Tibial nerve (tissue), 4 donors: Measurements from ENCODE around the gene ERLEC1. TPM values are rescaled to one million over a fixed set of nuclear protein-coding genes. Genes with fewer than 3 reads are reported as not detected.

Experiments
- DNase-seq, 2 donors: peaks; one replicate each; pipeline ENCODE4 v3.0.0-alpha.2; 2019; ENCODE audit warnings: low spot score in 2 of 2
- H3K27ac ChIP-seq, 4 donors: fragments of 200-600 bp; sonication (generic) in 3 of 4; one replicate each; pipeline ENCODE4 v1.5.1; 2017 to 2019; ENCODE audit warnings: mild to moderate bottlenecking in 1 of 4
- H3K27me3 ChIP-seq, 2 donors: fragments of 200-600 bp; sonication (generic) in 1 of 2; one replicate each; pipeline versions ENCODE4 v1.5.1 to v1.6.0; 2017 to 2019
- H3K36me3 ChIP-seq, 3 donors: fragments of 200-600 bp; sonication (generic); one replicate each; pipeline ENCODE4 v1.5.1; 2018 to 2019
- H3K4me1 ChIP-seq, 4 donors: fragments of 200-600 bp; sonication (generic) in 3 of 4; one replicate each; pipeline ENCODE4 v1.5.1; 2017 to 2019
- H3K4me3 ChIP-seq, 4 donors: fragments of 200-600 bp; sonication (generic) in 3 of 4; one replicate each; pipeline ENCODE4 v1.5.1; 2017 to 2019; ENCODE audit warnings: mild to moderate bottlenecking in 1 of 4, moderate library complexity in 1 of 4
- H3K9me3 ChIP-seq, 4 donors: fragments of 200-600 bp; sonication (generic) in 3 of 4; one replicate each; pipeline ENCODE4 v1.5.1; 2017 to 2019
- EP300 ChIP-seq, 2 donors: sonication (generic); formaldehyde crosslinking; IDR thresholded peaks; one replicate each; pipeline ENCODE4 v1.6.1; 2017; ENCODE audit warnings: antibody characterized with exemption in 2 of 2, mild to moderate bottlenecking in 1 of 2
- POLR2A ChIP-seq, 2 donors: fragments of 450-650 bp; IDR thresholded peaks; one replicate each; pipeline ENCODE4 v1.6.1; 2017; ENCODE audit warnings: antibody characterized with exemption in 2 of 2, mild to moderate bottlenecking in 2 of 2, moderate library complexity in 2 of 2
- WGBS, 2 donors: methylation state at CpG; one replicate each; pipeline ENCODE4 v1.1.5; 2018; 5-methylcytosine and 5-hydroxymethylcytosine counted together
- small RNA-seq: library from RNA; depleted of rRNA; stranded (forward); fragments of <200 nt; gene quantifications from one replicate; pipeline ENCODE3, GENCODE V24; 2016
- total RNA-seq, 4 donors: library from RNA; depleted of rRNA; stranded (reverse); fragments of >200 nt; gene quantifications; one replicate each; pipeline ENCODE4 v1.1.0, GENCODE V29; 2016
- TF ChIP-seq, protein P1 (sequence below), 5 experiments: fragments of 200-600 bp in 3 of 5; fragments of 450-650 bp in 2 of 5; sonication (generic) in 3 of 5; IDR thresholded peaks; one replicate each; pipeline ENCODE4 v1.5.1; 2016 to 2019; ENCODE audit warnings: antibody characterized with exemption in 5 of 5, mild to moderate bottlenecking in 3 of 5, moderate library complexity in 2 of 5

ERLEC1 gene
- total RNA-seq, 4 donors from 2014 or later: 90.8 to 102 (median 97.2) TPM

DNA sequence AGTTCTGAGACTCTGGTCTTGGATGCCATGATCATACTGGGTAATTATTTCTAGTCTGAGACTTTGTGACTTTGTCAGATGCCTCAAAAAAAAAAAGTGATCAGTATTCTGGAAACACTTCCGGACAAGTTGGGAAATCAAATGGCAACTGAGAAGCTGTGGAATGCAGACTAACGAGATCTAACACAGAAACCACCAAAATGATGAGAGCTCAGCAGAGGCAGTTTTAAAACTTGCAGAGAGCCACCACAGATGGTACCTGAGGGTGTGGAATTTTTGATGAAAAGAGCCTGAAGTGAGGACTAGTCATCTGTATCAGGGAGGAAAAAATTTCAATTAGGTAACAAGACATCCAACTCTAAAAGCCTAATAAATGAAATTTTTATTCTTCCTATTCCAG lies 78.4 kb downstream of the ERLEC1 start:
- peaks cover 0 to 61% (median 4%) of the 10 kb centered on the region in 3 donors for H3K36me3 ChIP-seq
- 84 to 86% methylated on average over 2 of the region's 2 CpGs for WGBS, 2 donors
- no peak for TF ChIP-seq EP300 (IDR thresholded peaks at IDR 0.05)
- TF ChIP-seq, protein P1, sequence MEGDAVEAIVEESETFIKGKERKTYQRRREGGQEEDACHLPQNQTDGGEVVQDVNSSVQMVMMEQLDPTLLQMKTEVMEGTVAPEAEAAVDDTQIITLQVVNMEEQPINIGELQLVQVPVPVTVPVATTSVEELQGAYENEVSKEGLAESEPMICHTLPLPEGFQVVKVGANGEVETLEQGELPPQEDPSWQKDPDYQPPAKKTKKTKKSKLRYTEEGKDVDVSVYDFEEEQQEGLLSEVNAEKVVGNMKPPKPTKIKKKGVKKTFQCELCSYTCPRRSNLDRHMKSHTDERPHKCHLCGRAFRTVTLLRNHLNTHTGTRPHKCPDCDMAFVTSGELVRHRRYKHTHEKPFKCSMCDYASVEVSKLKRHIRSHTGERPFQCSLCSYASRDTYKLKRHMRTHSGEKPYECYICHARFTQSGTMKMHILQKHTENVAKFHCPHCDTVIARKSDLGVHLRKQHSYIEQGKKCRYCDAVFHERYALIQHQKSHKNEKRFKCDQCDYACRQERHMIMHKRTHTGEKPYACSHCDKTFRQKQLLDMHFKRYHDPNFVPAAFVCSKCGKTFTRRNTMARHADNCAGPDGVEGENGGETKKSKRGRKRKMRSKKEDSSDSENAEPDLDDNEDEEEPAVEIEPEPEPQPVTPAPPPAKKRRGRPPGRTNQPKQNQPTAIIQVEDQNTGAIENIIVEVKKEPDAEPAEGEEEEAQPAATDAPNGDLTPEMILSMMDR (IDR thresholded peaks at IDR 0.05): no peak
- TF ChIP-seq POLR2A (IDR thresholded peaks at IDR 0.05): no peak
- no peaks in the 10 kb centered on the region for H3K9me3 ChIP-seq
- H3K27me3 ChIP-seq: no peaks in the 10 kb centered on the region
- no peak for DNase-seq
- H3K4me1 ChIP-seq: no peaks in the 10 kb centered on the region
- H3K4me3 ChIP-seq: no peak overlapping the region
- H3K27ac ChIP-seq: no peak overlapping the region

DNA sequence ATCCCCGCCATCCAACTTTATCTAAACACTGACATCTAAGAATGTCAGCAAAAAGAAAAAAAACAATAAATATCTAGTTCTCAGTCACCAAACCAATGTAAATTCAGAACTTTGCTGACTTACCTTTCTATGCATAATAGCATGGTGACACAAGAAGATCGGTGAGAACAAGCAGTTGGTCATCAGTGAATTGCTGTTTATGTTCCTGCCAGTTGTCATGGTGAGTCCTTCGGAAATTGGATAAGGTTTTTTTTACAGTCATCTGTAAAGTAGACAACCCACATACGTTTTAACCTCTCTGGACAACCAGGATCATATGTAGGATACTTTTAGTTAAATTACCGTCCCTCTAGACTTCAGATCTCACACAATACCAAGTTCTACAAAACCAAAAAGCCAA lies 79.1 kb downstream of the ERLEC1 start:
- no peak overlapping the region for H3K4me3 ChIP-seq
- 93% methylated on average over 5 of the region's 5 CpGs for WGBS, 2 donors
- H3K27ac ChIP-seq: no peak overlapping the region
- H3K36me3 ChIP-seq: peaks cover 0 to 65% (median 4%) of the 10 kb centered on the region in 3 donors
- H3K9me3 ChIP-seq: no peaks in the 10 kb centered on the region
- TF ChIP-seq, protein P1 (IDR thresholded peaks at IDR 0.05): no peak
- TF ChIP-seq POLR2A (IDR thresholded peaks at IDR 0.05) (no peak), EP300 (IDR thresholded peaks at IDR 0.05) (no peak)
- H3K4me1 ChIP-seq: no peaks in the 10 kb centered on the region
- DNase-seq: no peak
- no peaks in the 10 kb centered on the region for H3K27me3 ChIP-seq

DNA sequence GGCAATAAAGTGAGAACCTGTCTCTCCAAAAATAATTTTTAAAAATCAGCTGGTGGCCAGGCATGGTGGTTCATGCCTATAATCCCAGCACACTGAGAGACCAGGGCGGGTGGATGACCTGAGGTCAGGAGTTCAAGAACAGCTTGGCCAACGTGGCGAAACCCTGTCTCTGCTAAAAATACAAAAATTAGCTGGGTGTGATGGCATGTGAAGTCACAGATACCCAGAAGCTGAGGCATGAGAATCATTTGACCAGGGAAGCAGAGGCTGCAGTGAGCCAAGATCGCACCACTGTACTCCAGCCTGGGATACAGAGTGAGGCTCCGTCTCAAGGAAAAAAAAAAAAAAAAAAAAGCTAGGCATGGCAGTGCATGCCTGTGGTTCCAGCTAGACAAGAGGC lies 80.3 kb downstream of the ERLEC1 start:
- DNase-seq: no peak
- H3K4me1 ChIP-seq: no peaks in the 10 kb centered on the region
- peaks cover 0 to 77% (median 4%) of the 10 kb centered on the region in 3 donors for H3K36me3 ChIP-seq
- WGBS, 2 donors: 89 to 97% methylated on average over 5 of the region's 5 CpGs
- H3K4me3 ChIP-seq: no peak overlapping the region
- TF ChIP-seq EP300 (IDR thresholded peaks at IDR 0.05): no peak
- TF ChIP-seq, protein P1 (IDR thresholded peaks at IDR 0.05): no peak
- no peak for TF ChIP-seq POLR2A (IDR thresholded peaks at IDR 0.05)
- no peaks in the 10 kb centered on the region for H3K27me3 ChIP-seq
- H3K9me3 ChIP-seq: no peaks in the 10 kb centered on the region
- H3K27ac ChIP-seq: no peak overlapping the region

DNA sequence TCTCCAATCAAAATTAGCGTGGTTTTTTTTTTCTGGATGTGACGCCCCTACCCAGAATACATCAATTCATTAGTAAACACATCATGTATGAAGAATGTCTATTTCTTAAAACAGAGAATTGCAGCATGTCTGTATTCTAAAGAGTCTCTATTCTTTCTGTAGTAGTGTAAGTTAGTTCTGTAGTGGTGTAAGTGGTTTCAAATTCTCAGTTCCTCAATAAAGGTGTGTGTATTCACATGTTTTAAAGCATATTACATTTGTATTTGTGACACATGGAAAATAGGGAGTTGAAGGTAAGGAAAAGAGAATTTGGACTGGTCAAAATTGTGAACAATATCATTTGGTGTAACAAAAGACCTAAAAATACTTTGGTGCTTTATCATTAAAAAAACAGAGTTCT lies 80.9 kb downstream of the ERLEC1 start:
- Histone ChIP-seq H3K27ac (no peak overlapping the region), H3K36me3 (peaks cover 0 to 78% (median 4%) of the 10 kb centered on the region in 3 donors), H3K9me3 (no peaks in the 10 kb centered on the region), H3K4me1 (no peaks in the 10 kb centered on the region), H3K4me3 (no peak overlapping the region), H3K27me3 (no peaks in the 10 kb centered on the region)
- no peak for TF ChIP-seq POLR2A (IDR thresholded peaks at IDR 0.05)
- TF ChIP-seq, protein P1 (IDR thresholded peaks at IDR 0.05): no peak
- no peak for TF ChIP-seq EP300 (IDR thresholded peaks at IDR 0.05)
- WGBS, 2 donors: 85 to 95% methylated on average over 2 of the region's 2 CpGs
- DNase-seq: no peak

Small RNAs within 50 kb of the gene (small RNA-seq; reads per million reads assigned to genes)
- gene MIR3682: not detected

Other genes starting within 250 kb of the ERLEC1 start
- 1 to 10 TPM; 1.1 to 4.8 (median 1.8) TPM for gene CHAC2, start 19.2 kb upstream of the ERLEC1 start, total RNA-seq
- gene ASB3, start 91 bp upstream of the ERLEC1 start, total RNA-seq: 10 to 100 TPM; 16.8 to 24.7 (median 17.3) TPM
- gene GPR75, start 72.9 kb downstream of the ERLEC1 start, total RNA-seq: 1 to 10 TPM in 3 of 4 donors, under 1 TPM in 1; 0.98 to 2.2 (median 2.0) TPM
- 10 to 100 TPM; 32.4 to 50.6 (median 38.5) TPM for gene PSME4, start 183.9 kb downstream of the ERLEC1 start, total RNA-seq